GM10847 (cell line): Measurements from ENCODE around the gene EIF1AX.

Source experiments
- POLR2A ChIP-seq: IDR thresholded peaks from 2 replicates; pipeline ENCODE4 v1.6.1; 2011; ENCODE audit not compliant: insufficient read length; ENCODE audit errors: extremely low read depth

EIF1AX gene, protein sequence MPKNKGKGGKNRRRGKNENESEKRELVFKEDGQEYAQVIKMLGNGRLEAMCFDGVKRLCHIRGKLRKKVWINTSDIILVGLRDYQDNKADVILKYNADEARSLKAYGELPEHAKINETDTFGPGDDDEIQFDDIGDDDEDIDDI

DNA sequence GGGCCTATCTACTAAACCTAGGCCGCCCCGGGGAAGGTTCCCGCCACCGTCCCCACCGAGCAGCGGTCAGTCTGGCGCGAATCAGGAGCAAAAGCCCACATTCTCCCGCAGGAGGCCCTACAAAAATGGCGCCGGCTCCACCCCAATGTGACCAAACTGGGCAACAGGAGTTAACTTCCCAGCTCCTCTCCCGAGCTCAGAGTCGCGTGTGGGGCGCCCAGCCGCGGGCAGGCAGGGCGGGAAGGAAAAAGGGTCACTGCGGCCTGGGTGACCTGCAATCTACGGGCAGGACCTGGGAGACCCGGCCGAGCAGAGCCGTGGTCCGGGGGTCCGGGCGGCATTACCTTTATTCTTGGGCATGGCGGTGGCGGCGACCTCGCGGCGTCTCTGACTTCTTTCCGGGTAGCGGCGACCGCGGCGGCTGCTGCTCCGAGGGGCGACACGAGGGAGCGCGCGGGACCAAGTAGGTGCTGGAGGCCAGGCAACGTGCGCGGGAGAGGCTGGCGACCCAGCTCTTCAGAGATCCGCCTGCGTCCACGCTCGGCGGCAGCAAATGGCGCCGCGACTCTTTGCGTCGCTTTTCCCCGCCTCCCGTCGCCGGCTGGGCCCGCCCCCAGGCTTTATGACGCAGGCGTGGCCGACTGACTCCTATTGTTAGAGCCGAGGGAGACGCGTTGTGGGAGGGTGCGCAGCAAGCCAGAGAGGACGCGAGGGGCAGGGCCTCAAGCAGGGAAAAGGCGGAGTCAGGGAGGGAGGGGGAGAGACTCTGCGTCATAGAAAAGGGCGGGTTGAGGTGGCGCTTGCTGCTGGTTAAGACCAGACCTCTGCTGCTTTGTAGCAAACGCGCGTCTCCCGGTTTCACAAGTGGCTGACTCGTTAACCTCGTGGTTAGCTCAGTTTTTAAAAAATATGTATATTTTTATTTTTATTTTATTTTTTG lies at the start of gene EIF1AX:
TSS of gene EIF1AX (minus strand) at position 558 of the 940 bp plus-strand sequence. CDS start at position 360, 198 bp downstream.
- TF ChIP-seq POLR2A: peak; percentile 67

GRCh38 chrX:20189171-20189570 lies 47.5 kb upstream of the EIF1AX start:
- TF ChIP-seq POLR2A: no peak

DNA sequence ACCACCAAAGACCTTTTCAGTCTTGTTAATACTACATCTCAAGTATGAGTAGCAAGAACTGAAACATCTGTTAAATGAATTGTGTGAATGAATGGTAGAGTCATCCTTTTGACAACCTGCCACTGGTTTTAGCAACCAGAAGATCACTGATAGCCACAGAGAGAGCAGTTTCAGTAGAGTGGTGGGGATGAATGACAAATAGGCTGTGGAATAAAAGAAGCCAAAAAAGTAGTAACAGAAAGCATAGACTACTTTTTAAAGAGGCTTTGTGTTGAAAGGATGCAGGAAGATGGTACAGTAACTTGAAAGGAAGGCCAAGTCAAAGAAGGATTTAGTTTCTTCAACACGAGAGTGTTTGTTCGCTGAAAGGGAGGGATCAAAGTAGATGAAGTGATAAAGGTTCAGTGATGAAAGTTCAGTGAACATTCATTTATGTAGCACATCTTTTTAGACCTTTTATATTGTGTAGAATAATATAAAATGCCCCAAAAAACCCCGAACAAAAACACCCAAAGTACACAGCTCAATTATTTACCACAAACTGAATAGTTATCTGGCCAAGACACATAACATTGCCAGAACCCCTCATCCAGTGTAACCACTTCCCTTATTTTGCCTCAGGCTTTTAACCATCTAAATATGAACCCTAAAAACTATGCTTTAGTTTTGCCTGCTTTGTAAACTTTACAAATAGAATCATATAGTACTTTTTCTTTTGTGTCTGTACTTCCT lies 40.1 kb upstream of the EIF1AX start:
- TF ChIP-seq POLR2A: no peak

DNA sequence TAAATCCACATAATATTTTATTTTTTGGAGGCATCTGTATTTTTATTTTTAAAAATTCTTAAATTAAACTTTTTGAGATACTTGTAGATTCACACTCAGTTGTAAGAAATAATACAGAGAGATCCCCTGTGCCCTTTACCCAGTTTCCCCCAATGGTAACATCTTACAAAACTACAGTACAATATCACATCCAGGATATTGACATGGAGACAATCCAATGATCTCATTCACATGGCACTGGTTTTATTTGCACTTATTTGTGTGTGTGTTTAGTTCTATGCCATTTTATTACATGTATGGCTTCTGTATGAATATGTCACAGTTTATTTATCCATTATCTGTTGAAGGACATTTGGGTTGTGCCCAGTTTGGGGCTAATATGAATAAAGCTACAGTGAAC lies 35.5 kb upstream of the EIF1AX start:
- no peak for TF ChIP-seq POLR2A

DNA sequence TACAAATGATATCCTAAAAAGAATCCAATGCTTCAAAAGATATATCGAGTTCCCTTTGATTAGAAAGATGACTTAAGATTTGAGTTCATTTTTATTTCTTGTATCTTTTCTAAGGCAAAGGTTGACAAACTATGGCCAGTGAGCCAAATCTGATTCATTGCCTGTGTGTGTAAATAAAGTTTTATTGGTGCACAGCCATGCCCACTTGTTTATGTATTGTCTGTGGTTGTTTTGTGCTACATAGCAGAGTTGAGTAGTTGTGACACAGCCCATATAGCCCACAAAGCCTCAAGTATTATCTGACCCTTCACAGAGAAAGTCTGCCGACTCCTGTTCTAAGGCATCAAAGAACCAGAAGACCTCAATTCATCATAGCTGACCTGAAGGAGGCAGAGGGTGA lies 32.2 kb upstream of the EIF1AX start:
- TF ChIP-seq POLR2A: no peak

DNA sequence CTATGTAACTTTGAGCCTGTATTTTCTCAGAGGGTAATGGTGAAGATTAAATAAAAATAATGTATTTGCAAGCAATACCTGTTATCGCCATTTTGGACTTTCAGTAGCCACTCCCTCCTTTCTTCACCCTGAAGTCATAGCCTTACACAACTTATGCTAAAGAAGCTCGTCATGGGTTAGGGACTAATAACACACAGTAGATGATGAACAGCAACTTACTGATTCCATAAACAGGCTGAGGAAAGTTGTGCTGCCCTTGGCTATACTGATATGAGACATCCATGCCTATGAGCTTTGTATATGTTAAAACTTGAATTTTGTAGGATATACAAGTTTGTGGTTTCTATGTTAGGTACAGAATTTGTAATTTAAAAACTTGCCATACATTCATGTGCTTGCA lies 31.7 kb upstream of the EIF1AX start:
- TF ChIP-seq POLR2A: no peak

DNA sequence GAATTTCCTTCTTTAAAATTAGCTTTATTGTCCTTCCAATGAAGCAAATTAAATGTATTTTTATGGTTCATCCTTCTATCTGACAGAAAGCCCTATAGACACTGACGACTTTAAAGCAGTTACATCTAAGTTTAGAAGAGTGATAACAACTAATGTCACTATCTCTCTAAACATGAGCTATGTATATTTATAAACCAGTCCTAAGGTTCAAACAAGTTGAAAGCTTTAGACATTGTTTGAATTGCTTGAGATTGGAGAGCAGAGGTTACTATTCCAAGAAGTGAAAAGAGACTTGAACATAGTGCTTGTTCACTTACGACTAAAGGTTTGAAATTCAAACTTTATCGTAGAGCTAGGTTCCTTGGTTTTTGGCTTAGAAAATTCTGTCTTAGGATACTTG lies 30.2 kb upstream of the EIF1AX start:
- TF ChIP-seq POLR2A: no peak

- no peak for TF ChIP-seq POLR2A
These were observed 18.3 kb upstream of the EIF1AX start for GRCh38 chrX:20159797-20160385.

- TF ChIP-seq POLR2A: no peak
These were observed 10.1 kb upstream of the EIF1AX start for GRCh38 chrX:20151689-20152088.

DNA sequence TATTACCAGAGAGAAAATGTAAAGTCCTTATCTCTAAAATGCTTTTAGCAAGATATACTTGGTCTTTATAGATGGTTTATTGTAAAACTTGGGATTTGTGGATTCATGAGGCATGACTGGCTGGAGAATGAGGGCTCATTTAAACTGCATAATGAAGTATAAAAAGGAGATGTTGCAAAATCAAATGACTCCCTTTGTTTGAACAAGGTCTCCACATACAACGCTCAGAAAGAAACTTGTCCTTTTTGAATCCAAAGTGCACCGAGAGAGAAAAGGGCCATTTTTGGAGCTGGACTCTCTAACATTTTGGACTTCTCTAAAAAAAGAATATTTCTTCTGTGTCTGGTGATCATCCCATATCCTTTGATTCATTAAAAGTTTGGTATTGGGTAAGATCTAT lies 7.7 kb upstream of the EIF1AX start:
- TF ChIP-seq POLR2A: no peak

DNA sequence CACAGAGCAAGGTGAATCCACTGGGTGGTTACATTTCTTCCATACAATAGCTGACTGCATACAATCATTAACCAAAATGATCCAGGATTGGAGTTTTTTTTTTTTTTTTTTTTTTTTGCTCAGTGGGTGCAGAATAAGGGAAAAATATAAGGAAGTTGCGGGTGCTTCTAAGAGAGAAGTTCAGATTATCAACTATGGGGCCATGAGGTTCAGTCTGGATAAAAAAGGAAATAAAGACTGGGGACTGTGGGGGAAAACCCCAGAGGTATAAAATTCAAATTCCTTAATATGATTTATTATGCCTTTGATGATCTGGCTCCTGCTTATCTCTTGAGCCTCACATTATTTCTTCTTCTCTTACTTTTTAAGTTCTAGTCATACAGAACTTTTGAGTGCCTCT lies 5.9 kb upstream of the EIF1AX start:
- no peak for TF ChIP-seq POLR2A

GRCh38 chrX:20144491-20144890 lies 2.9 kb upstream of the EIF1AX start:
- no peak for TF ChIP-seq POLR2A

DNA sequence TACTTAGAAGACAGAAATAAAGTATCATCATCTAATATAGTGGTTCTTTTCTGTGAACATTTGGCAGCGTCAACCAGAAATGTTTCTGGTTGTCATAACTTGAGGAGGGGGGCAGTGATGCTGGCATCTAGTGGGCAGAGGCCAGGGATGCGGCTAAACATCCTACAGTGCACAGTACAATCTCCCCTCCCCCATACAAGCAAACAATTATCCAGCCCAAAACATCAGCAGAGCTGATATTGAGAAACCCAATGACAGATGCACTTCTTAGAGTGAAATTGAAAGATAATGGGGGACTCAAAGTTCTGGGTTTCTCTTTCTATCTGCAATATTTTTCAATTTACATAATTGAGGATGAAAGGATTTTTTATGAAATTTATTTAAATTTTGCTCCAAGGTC lies 1.9 kb upstream of the EIF1AX start:
- TF ChIP-seq POLR2A: no peak

DNA sequence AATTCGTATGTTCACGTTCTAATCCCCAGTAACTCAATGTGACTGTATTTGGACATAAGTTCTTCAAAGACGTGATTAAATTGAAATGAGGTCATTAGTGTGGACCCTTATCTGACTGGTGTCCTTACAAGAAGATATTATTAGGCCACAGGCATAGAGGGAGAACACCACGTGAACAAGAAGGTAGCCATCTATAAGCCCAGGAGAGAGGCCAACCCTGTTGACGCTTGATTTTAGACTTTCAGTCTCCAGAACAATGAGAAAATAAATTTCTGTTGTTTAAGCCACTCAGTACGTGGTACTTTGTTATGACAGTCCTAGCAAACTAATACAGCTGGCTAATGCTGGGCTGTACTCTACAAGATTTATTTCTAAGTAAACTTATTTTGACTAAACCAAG lies 1.5 kb upstream of the EIF1AX start:
- no peak for TF ChIP-seq POLR2A

DNA sequence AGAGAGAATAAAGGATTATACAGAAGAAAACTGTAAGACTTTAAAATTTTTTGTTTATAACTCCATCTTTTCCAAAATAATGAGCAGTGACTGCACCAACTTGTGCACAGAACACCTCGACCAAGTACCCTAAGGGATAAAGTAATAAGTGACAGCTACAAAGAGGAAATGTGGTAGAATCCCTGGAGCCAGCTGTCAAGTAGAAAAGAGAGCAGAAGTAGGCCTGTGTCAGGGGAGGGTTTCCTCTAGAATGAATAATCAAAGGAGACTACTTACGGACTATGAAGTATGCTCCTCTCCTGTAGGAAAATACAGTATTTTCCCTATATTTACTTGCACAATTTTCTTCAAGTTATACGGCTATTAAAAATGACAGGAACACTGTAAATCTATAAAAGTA lies 1.2 kb downstream of the EIF1AX start:
- TF ChIP-seq POLR2A: no peak
